Activated naive CD4-positive, alpha-beta T cell treated with anti-CD3 and anti-CD28 coated beads for 36 hours (primary cell): ENCODE results near the gene OCIAD2. TPM values are rescaled to one million over a fixed set of nuclear protein-coding genes. Genes with fewer than 3 reads are reported as not detected.
"Not testable (repeated sequence)": the region's sequence is repeated elsewhere in the genome, so short reads cannot be mapped to it uniquely, and the experiment has no call there.

ENCODE experiments used
- CTCF ChIA-PET: fragments of 350-600 bp; sonication (Branson Sonifier 250); formaldehyde crosslinking; loops from one replicate; lab custom pipeline; 2021; ENCODE audit warnings: antibody characterized with exemption; lab: Charles Lee
- DNase-seq: peaks from one replicate; pipeline ENCODE4 v3.0.0-alpha.2; 2020
- H3K27ac Mint-ChIP-seq: one replicate; pipeline ENCODE4 v1.8.0; 2021; ENCODE audit warnings: mild to moderate bottlenecking, mixed read lengths
- H3K27me3 Mint-ChIP-seq: one replicate; pipeline ENCODE4 v1.8.0; 2021; ENCODE audit warnings: low read depth, mixed read lengths
- H3K36me3 Mint-ChIP-seq: one replicate; pipeline ENCODE4 v1.8.0; 2021; ENCODE audit warnings: low read depth, mixed read lengths
- H3K4me1 Mint-ChIP-seq: one replicate; pipeline ENCODE4 v1.8.0; 2021; ENCODE audit warnings: low read depth, mixed read lengths
- H3K4me3 Mint-ChIP-seq: one replicate; pipeline ENCODE4 v1.8.0; 2021; ENCODE audit warnings: mild to moderate bottlenecking, moderate library complexity, mixed read lengths
- H3K9me3 Mint-ChIP-seq: one replicate; pipeline ENCODE4 v1.8.0; 2021; ENCODE audit warnings: mixed read lengths
- intact Hi-C: fragments of 100-400 bp; cut with micrococcal nuclease; formaldehyde crosslinking; loops from one replicate; pipeline ENCODE4 v1.15.1; 2023
- total RNA-seq, 2 experiments: library from RNA; stranded (reverse); gene quantifications; one replicate each; pipeline ENCODE4 v1.2.3, GENCODE V29; 2021

The OCIAD2 gene
- total RNA-seq, 2 experiments from 2014 or later = 59.7 to 76.9 TPM

- intact Hi-C loops, H3K27me3 Mint-ChIP-seq: not testable (repeated sequence)
- peaks cover 48% of the 10 kb centered on the region for H3K36me3 Mint-ChIP-seq
Measured at GRCh38 chr4:48848799-48849198, 57.8 kb downstream of the OCIAD2 start.

GRCh38 chr4:48844843-48845242 lies 61.7 kb downstream of the OCIAD2 start:
- peaks cover 11% of the 10 kb centered on the region for H3K4me1 Mint-ChIP-seq

More at GRCh38 chr4:48848799-48849198, 57.8 kb downstream of the OCIAD2 start:
- not testable (repeated sequence) for H3K9me3 Mint-ChIP-seq, DNase-seq, H3K27ac Mint-ChIP-seq, H3K4me3 Mint-ChIP-seq
- peaks cover 27% of the 10 kb centered on the region for H3K4me1 Mint-ChIP-seq
- CTCF ChIA-PET = interaction anchor here (0.5 to 0.6 kb wide), 2 partner anchors 106 to 269 kb away, joined by 3 to 6 read pairs; no protein-coding TSS in a partner anchor

DNA sequence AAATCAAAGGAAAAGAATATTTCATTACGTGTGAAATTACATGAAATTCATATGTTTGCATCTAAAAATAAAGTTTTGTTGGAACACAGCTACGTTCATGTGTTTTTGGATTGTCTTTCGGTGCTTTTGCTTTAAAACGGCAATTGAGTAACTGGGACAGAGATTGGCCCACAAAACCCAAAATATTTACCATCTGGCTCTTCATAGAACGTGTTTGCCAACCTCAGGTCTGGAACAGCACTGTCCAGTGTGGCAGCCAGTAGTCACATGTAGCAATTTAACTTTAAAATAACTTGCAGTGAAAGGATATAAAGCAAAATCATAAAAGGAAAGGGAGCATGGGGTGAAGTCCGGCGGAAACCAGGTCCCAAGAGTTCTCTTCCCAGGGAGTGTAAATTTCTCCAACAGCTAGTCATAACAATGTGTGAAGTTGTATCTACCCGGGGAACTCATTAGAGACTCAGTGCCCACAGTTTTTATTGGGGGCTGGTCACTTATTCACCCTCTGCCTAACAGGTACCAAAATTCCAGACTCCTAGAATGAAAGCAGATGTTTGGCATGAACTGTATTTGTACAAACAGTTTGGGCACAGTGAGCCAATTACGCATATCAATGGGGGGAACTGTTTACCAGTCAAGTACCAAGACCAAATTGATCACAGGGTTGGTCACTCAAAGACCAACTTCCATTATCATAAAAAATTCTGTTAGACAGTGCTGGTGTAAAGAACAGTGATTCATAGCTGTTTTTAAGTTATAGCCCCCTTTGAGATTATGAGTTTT lies 65.3 kb downstream of the OCIAD2 start:
- DNase-seq = no peak
- H3K9me3 Mint-ChIP-seq = no peaks in the 10 kb centered on the region
- H3K4me1 Mint-ChIP-seq = peaks cover 13% of the 10 kb centered on the region
- H3K27me3 Mint-ChIP-seq = no peaks in the 10 kb centered on the region
- intact Hi-C loops = no loop called here
- CTCF ChIA-PET = no interaction called here
- H3K36me3 Mint-ChIP-seq = peaks cover 42% of the 10 kb centered on the region
- no peak overlapping the region for H3K27ac Mint-ChIP-seq
- H3K4me3 Mint-ChIP-seq = no peak overlapping the region

More at GRCh38 chr4:48844843-48845242, 61.7 kb downstream of the OCIAD2 start:
- peaks cover 1% of the 10 kb centered on the region for H3K9me3 Mint-ChIP-seq
- DNase-seq = no peak
- intact Hi-C loops = loop anchor here (1.0 kb wide), 1 partner anchor 14 kb away; the partner anchor contains the start of gene OCIAD1
- CTCF ChIA-PET = no interaction called here
- no peak overlapping the region for H3K4me3 Mint-ChIP-seq
- peaks cover 49% of the 10 kb centered on the region for H3K36me3 Mint-ChIP-seq
- no peaks in the 10 kb centered on the region for H3K27me3 Mint-ChIP-seq
- no peak overlapping the region for H3K27ac Mint-ChIP-seq

- Mint-ChIP-seq H3K9me3 (no peaks in the 10 kb centered on the region), H3K27ac (no peak overlapping the region), H3K36me3 (peaks cover 22% of the 10 kb centered on the region), H3K27me3 (no peaks in the 10 kb centered on the region), H3K4me1 (peaks cover 25% of the 10 kb centered on the region), H3K4me3 (no peak overlapping the region)
- CTCF ChIA-PET = interaction anchor here (0.7 kb wide), 1 partner anchor 541 kb away, joined by 3 read pairs; no protein-coding TSS in a partner anchor
- no peak for DNase-seq
- intact Hi-C loops = loop anchor here (10.0 kb wide), 1 partner anchor 108 kb away; no protein-coding TSS in a partner anchor
Measured at GRCh38 chr4:48836658-48837057, 69.9 kb downstream of the OCIAD2 start.

Other genes with a start within 250 kb of the OCIAD2 start
- 10 to 100 TPM; 44.8 to 54.2 TPM for gene FRYL, start 126.5 kb downstream of the OCIAD2 start, total RNA-seq
- gene OCIAD1, start 75.7 kb downstream of the OCIAD2 start, total RNA-seq = 10 to 100 TPM; 91.9 to 99.0 TPM
- not detected for gene CWH43, start 79.5 kb upstream of the OCIAD2 start, total RNA-seq